Measurements from ENCODE around the gene SRD5A1.

- TF ChIP-seq POLR2AphosphoS5 (IDR thresholded peaks at IDR 0.05) (no peak), POLR2A (IDR thresholded peaks at IDR 0.05) (no peak)
Observed at GRCh38 chr5:6603643-6604042, 29.6 kb upstream of the SRD5A1 start.
